ENCODE measurements around the gene DTL.

DNA sequence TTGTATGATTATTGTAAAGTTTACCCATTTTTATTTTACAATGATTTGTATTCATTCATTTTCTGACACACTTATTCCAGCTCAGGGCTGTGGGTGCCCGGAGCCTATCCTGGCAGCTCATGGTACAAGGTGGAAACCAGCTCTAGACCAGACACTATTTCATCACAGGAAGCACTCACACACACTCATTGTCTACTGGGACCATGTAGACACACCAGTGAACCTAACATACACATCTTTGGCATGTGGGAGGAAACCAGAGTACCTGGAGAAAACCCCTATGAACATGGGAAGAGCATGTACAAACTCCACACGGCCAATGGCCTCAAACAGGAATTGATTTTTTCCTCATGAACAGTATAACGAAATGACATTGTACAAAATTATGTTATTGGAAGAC lies 2.4 kb downstream of the DTL start:
- TF ChIP-seq, protein P1, sequence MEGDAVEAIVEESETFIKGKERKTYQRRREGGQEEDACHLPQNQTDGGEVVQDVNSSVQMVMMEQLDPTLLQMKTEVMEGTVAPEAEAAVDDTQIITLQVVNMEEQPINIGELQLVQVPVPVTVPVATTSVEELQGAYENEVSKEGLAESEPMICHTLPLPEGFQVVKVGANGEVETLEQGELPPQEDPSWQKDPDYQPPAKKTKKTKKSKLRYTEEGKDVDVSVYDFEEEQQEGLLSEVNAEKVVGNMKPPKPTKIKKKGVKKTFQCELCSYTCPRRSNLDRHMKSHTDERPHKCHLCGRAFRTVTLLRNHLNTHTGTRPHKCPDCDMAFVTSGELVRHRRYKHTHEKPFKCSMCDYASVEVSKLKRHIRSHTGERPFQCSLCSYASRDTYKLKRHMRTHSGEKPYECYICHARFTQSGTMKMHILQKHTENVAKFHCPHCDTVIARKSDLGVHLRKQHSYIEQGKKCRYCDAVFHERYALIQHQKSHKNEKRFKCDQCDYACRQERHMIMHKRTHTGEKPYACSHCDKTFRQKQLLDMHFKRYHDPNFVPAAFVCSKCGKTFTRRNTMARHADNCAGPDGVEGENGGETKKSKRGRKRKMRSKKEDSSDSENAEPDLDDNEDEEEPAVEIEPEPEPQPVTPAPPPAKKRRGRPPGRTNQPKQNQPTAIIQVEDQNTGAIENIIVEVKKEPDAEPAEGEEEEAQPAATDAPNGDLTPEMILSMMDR (IDR thresholded peaks at IDR 0.05; ENCODE audit: insufficient read depth, low read length, poor library complexity, severe bottlenecking) = no peak
- TF ChIP-seq EZH2phosphoT487 (conservative IDR thresholded peaks at IDR 0.05; ENCODE audit: low read length) = no peak

All from SU-DHL-6 (cell line).